H1 (cell line): ENCODE measurements around the gene PXK. TPM values are rescaled to one million over a fixed set of nuclear protein-coding genes. Genes with fewer than 3 reads are reported as not detected.

Experiments
- CTCF ChIA-PET: fragments of 300-600 bp; sonication (Branson Sonifier 250); formaldehyde crosslinking; loops from one replicate; lab custom pipeline; 2021; ENCODE audit not compliant: partially characterized antibody; lab: Charles Lee
- POLR2A ChIA-PET: fragments of 300-600 bp; sonication (Branson Sonifier 250); formaldehyde crosslinking; loops from one replicate; lab custom pipeline; 2021; ENCODE audit warnings: inconsistent platforms; ENCODE audit not compliant: partially characterized antibody; lab: Charles Lee
- DNase-seq, 2 experiments: peaks; one replicate each; pipeline versions ENCODE4 v3.0.0 to v3.0.0-alpha.2; 2010 to 2022; ENCODE audit warnings: low spot score in 2 of 2, low read depth in 1 of 2, mixed read lengths in 1 of 2
- FAIRE-seq: peaks from 2 replicates; lab custom pipeline; 2011; peaks lifted over from hg19 to GRCh38; lab: Jason Lieb, UNC
- H2AFZ ChIP-seq: 2 replicates; pipeline ENCODE4 v1.8.1; 2012; ENCODE audit warnings: low read length, inconsistent platforms
- H2AK5ac ChIP-seq: 2 replicates; pipeline ENCODE4 v1.6.1; 2013; ENCODE audit warnings: low read depth, low read length
- H2BK120ac ChIP-seq: replicated peaks from 2 replicates; pipeline ENCODE3; 2013; ENCODE audit warnings: low read depth, low read length, inconsistent platforms
- H2BK12ac ChIP-seq: 2 replicates; pipeline ENCODE4 v1.6.1; 2013; ENCODE audit warnings: low read depth, low read length
- H2BK15ac ChIP-seq: 2 replicates; pipeline ENCODE4 v1.6.1; 2013; ENCODE audit warnings: low read length
- H2BK20ac ChIP-seq: 2 replicates; pipeline ENCODE4 v1.6.1; 2013; ENCODE audit warnings: low read length
- H2BK5ac ChIP-seq: 2 replicates; pipeline ENCODE4 v1.6.1; 2013; ENCODE audit warnings: low read depth, low read length
- H3K14ac ChIP-seq: 2 replicates; pipeline ENCODE4 v1.6.1; 2013; ENCODE audit warnings: inconsistent platforms; ENCODE audit not compliant: insufficient read length
- H3K18ac ChIP-seq: 2 replicates; pipeline ENCODE4 v1.6.1; 2013; ENCODE audit warnings: low read length; ENCODE audit errors: extremely low read depth
- H3K23ac ChIP-seq: 2 replicates; pipeline ENCODE4 v1.6.1; 2013; ENCODE audit warnings: inconsistent platforms; ENCODE audit not compliant: insufficient read length
- H3K23me2 ChIP-seq: 2 replicates; pipeline ENCODE4 v1.6.1; 2013; ENCODE audit warnings: low read depth, low read length
- H3K27ac ChIP-seq: 2 replicates; pipeline ENCODE4 v1.6.1; 2011; ENCODE audit warnings: low read depth, low read length, inconsistent platforms
- H3K27me3 ChIP-seq, 4 experiments: replicated peaks in 1 of 4; 1 replicate in 1 of 4; 2 replicates in 3 of 4; pipeline versions ENCODE4 v1.6.1 to v1.8.1; 2011 to 2013; ENCODE audit warnings: low read length in 3 of 4, mild to moderate bottlenecking in 3 of 4, inconsistent platforms in 2 of 4, mixed read lengths in 2 of 4, moderate library complexity in 1 of 4; ENCODE audit not compliant: control insufficient read depth in 3 of 4, insufficient read depth in 3 of 4; ENCODE audit errors: extremely low read depth in 1 of 4
- H3K36me3 ChIP-seq, 4 experiments: 2 replicates each; pipeline versions ENCODE4 v1.6.1 to v1.8.1; 2011 to 2013; ENCODE audit warnings: mild to moderate bottlenecking in 4 of 4, low read length in 3 of 4, moderate library complexity in 2 of 4, control low read depth in 1 of 4, inconsistent platforms in 1 of 4; ENCODE audit not compliant: insufficient read depth in 4 of 4, control insufficient read depth in 2 of 4
- H3K4ac ChIP-seq: replicated peaks from 2 replicates; pipeline ENCODE3; 2013; ENCODE audit warnings: low read length, low read depth, mixed read lengths, inconsistent platforms; ENCODE audit not compliant: insufficient read length
- H3K4me1 ChIP-seq, 4 experiments: replicated peaks in 1 of 4; 1 replicate in 1 of 4; 2 replicates in 3 of 4; pipeline versions ENCODE4 v1.6.1 to v1.8.1; 2011 to 2013; ENCODE audit warnings: low read length in 3 of 4, inconsistent platforms in 2 of 4, mixed read lengths in 1 of 4; ENCODE audit not compliant: insufficient read depth in 4 of 4, control insufficient read depth in 3 of 4
- H3K4me2 ChIP-seq, 2 experiments: 2 replicates each; pipeline versions ENCODE4 v1.6.1 to v1.8.1; 2011 to 2013; ENCODE audit warnings: low read depth in 2 of 2, low read length in 2 of 2, control low read depth in 1 of 2, inconsistent platforms in 1 of 2, mild to moderate bottlenecking in 1 of 2; ENCODE audit not compliant: insufficient read depth in 1 of 2
- H3K4me3 ChIP-seq, 4 experiments: fragments of 200-600, 300-600 bp in 1 of 4; sonication (generic), shearing (Covaris generic), sonication (Bioruptor Twin) in 1 of 4; 2 replicates each; pipeline versions ENCODE4 v1.5.1 to v1.8.1; 2011 to 2016; ENCODE audit warnings: low read length in 4 of 4, low read depth in 3 of 4, control low read depth in 2 of 4, inconsistent platforms in 2 of 4, mild to moderate bottlenecking in 2 of 4, mixed read lengths in 1 of 4, moderate library complexity in 1 of 4; ENCODE audit not compliant: insufficient read depth in 2 of 4; ENCODE audit errors: extremely low read depth in 1 of 4
- H3K56ac ChIP-seq: replicated peaks from 2 replicates; pipeline ENCODE3; 2013; ENCODE audit warnings: low read depth, mild to moderate bottlenecking, mixed read lengths, low read length, inconsistent platforms; ENCODE audit not compliant: insufficient read length
- H3K79me1 ChIP-seq: 2 replicates; pipeline ENCODE4 v1.6.1; 2013; ENCODE audit warnings: low read depth, low read length, control low read depth
- H3K79me2 ChIP-seq, 2 experiments: 2 replicates each; pipeline versions ENCODE4 v1.6.1 to v1.8.1; 2012 to 2013; ENCODE audit warnings: low read length in 2 of 2, mild to moderate bottlenecking in 2 of 2, inconsistent platforms in 1 of 2; ENCODE audit not compliant: insufficient read depth in 2 of 2, control insufficient read depth in 1 of 2
- H3K9ac ChIP-seq, 4 experiments: replicated peaks in 1 of 4; 1 replicate in 1 of 4; 2 replicates in 3 of 4; pipeline versions ENCODE4 v1.6.1 to v1.8.1; 2011 to 2013; ENCODE audit warnings: low read depth in 3 of 4, low read length in 3 of 4, control low read depth in 2 of 4, mild to moderate bottlenecking in 2 of 4, moderate library complexity in 2 of 4, inconsistent platforms in 1 of 4; ENCODE audit errors: extremely low read depth in 1 of 4
- H3K9me3 ChIP-seq, 2 experiments: 2 replicates each; pipeline versions ENCODE4 v1.6.1 to v1.8.1; 2012 to 2013; ENCODE audit warnings: mild to moderate bottlenecking in 2 of 2, moderate library complexity in 2 of 2, control low read depth in 1 of 2, inconsistent platforms in 1 of 2, low read depth in 1 of 2, low read length in 1 of 2, mixed read lengths in 1 of 2; ENCODE audit not compliant: insufficient read depth in 2 of 2
- H4K20me1 ChIP-seq, 2 experiments: replicated peaks in 1 of 2; 2 replicates each; pipeline versions ENCODE3 to v1.8.1; 2011 to 2013; ENCODE audit warnings: inconsistent platforms in 2 of 2, low read length in 2 of 2, mild to moderate bottlenecking in 1 of 2; ENCODE audit not compliant: insufficient read depth in 2 of 2, control insufficient read depth in 1 of 2
- H4K5ac ChIP-seq: 2 replicates; pipeline ENCODE4 v1.6.1; 2013; ENCODE audit warnings: low read length, low read depth, mixed read lengths, inconsistent platforms; ENCODE audit not compliant: insufficient read length
- H4K8ac ChIP-seq: 2 replicates; pipeline ENCODE4 v1.8.0; 2013; ENCODE audit warnings: mild to moderate bottlenecking, moderate library complexity, low read length, inconsistent platforms; ENCODE audit not compliant: insufficient read depth; ENCODE audit errors: extremely low read depth
- H4K91ac ChIP-seq: replicated peaks from 2 replicates; pipeline ENCODE3; 2013; ENCODE audit warnings: low read length, mixed read lengths, inconsistent platforms; ENCODE audit not compliant: insufficient read length
- CTBP2 ChIP-seq: IDR thresholded peaks from 2 replicates; pipeline ENCODE4 v1.7.0; 2011; ENCODE audit warnings: borderline replicate concordance, mild to moderate bottlenecking, moderate library complexity, mixed read lengths, low read length; ENCODE audit not compliant: insufficient read depth, insufficient read length
- POLR2A ChIP-seq, 2 experiments: IDR thresholded peaks; 1 replicate in 1 of 2; 2 replicates in 1 of 2; pipeline ENCODE4 v1.6.1; 2011; ENCODE audit warnings: low read depth in 2 of 2, low read length in 2 of 2, mild to moderate bottlenecking in 2 of 2; ENCODE audit errors: control extremely low read depth in 1 of 2
- SP1 ChIP-seq: IDR thresholded peaks from 2 replicates; pipeline ENCODE4 v1.6.1; 2011; ENCODE audit warnings: low read depth, low read length
- WGBS, 2 experiments: shearing (Covaris generic) in 1 of 2; methylation state at CpG; one replicate each; pipeline versions ENCODE4 v1.1.6 to v1.1.7; 2013 to 2015; ENCODE audit warnings: low lambda C conversion rate in 2 of 2, mixed read lengths in 2 of 2, inconsistent platforms in 1 of 2, low coverage in 1 of 2, missing lambda C conversion rate in 1 of 2; ENCODE audit not compliant: insufficient replicate concordance in 2 of 2, insufficient coverage in 1 of 2, insufficient read length in 1 of 2; ENCODE audit errors: extremely low coverage in 1 of 2, missing lambda C conversion rate in 1 of 2; 5-methylcytosine and 5-hydroxymethylcytosine counted together
- polyA plus RNA-seq, 7 experiments: library from polyadenylated mRNA; depleted of rRNA in 3 of 7; stranded (reverse) in 5 of 7; unstranded in 2 of 7; fragments of >200 nt in 5 of 7; fragments of 200-250 nt in 2 of 7; gene quantifications; 1 replicate in 5 of 7; 2 replicates in 1 of 7; 4 replicates in 1 of 7; pipeline versions ENCODE4 v1.2.1 to v1.2.3, GENCODE V29; 2011 to 2013; ENCODE audit warnings: missing spikeins in 2 of 7, mixed read lengths in 2 of 7
- total RNA-seq: library from RNA; stranded (reverse); fragmentation: NEBNext Ultra II Directional; extraction: Animal tissue kit (Norgen Biotek cat#: 25700); gene quantifications from 2 replicates; pipeline ENCODE4 v1.2.1, GENCODE V29; 2021

Gene PXK
- total and polyA plus RNA-seq, 2 of the 8 experiments (the other 6 are each of a cell fraction or from before 2014, with no cell fraction given), result 3.5 to 7.1 TPM

DNA sequence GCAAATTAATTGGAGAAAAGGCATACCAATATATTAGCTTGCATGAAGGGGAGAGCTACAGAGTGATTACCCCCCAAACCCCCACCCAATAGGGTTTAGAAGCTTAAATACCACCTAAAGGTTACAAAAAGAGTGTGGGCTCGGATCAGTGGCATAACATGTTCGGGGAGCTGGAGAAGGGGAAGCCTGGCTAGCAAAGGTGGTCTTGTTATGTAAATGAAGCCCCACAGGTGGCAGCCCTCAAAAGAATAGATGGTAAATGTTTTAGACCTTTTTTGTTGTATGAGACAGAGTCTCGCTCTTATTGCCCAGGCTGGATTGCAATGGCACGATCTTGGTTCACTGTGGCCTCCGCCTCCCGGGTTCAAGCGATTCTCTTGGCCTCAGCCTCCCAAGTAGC lies 10.9 kb upstream of the PXK start:
- FAIRE-seq (no peak), DNase-seq (peak; percentile 46 to 65)
- 0 out of 2 replicates have a peak overlapping the region, but pooled peaks have one; percentile 71 for H2BK12ac ChIP-seq
- no peak overlapping the region for H4K5ac ChIP-seq
- H3K56ac ChIP-seq, result no peak overlapping the region
- TF ChIP-seq CTBP2 (no peak), POLR2A (IDR thresholded peaks at IDR 0.05; ENCODE audit: control extremely low read depth in 1 of 2, low read depth in 2 of 2, low read length in 2 of 2) (0 out of 3 replicates have a peak, but pooled peaks of 1 of the 2 experiments have one; percentile 23), SP1 (0 out of 2 replicates have a peak, but pooled peaks have one; percentile 12)
- peaks cover 0 to 9% (median 9%) of the 10 kb centered on the region in 4 experiments; a peak in 5 of 7 replicates for H3K4me1 ChIP-seq
- H3K14ac ChIP-seq, result no peak overlapping the region
- ChIA-PET POLR2A (interaction anchor here (1.4 to 9.0 kb wide), 5 partner anchors 9 to 99 kb away, joined by 4 to 64 read pairs (median 8); partner anchors contain the start of genes HTD2 and RPP14), CTCF (interaction anchor here (0.6 to 12.7 kb wide), 24 partner anchors 9 to 244 kb away, joined by 3 to 104 read pairs (median 4); partner anchors contain the start of genes HTD2 and RPP14)
- H2BK5ac ChIP-seq, result 0 out of 2 replicates have a peak overlapping the region, but pooled peaks have one; percentile 8
- no peaks in the 10 kb centered on the region for H3K27me3 ChIP-seq
- H4K91ac ChIP-seq, result no peak overlapping the region
- no peak overlapping the region for H2AFZ ChIP-seq
- no peak overlapping the region for H2AK5ac ChIP-seq
- no peak overlapping the region for H2BK20ac ChIP-seq
- H2BK120ac ChIP-seq, result no peak overlapping the region
- no peak overlapping the region for H3K9ac ChIP-seq
- no peaks in the 10 kb centered on the region for H3K9me3 ChIP-seq
- H3K23me2 ChIP-seq, result no peaks in the 10 kb centered on the region
- no peaks in the 10 kb centered on the region for H3K79me2 ChIP-seq
- H3K18ac ChIP-seq, result peak overlapping the region; percentile 16; the same call in 1 of the 2 replicates
- no peak overlapping the region for H4K8ac ChIP-seq
- H3K4ac ChIP-seq, result no peak overlapping the region
- H3K27ac ChIP-seq, result peak overlapping the region; percentile 17; the same call in 1 of the 2 replicates
- H3K4me2 ChIP-seq, result peak overlapping the region; percentile 39 to 59
- peak overlapping the region in 1 of 4 experiments; percentile 40; a peak in 1 of 8 replicates for H3K4me3 ChIP-seq
- H2BK15ac ChIP-seq, result no peak overlapping the region
- H4K20me1 ChIP-seq, result peaks cover 0 to 4% of the 10 kb centered on the region in 2 experiments
- no peak overlapping the region for H3K23ac ChIP-seq
- 25% methylated on average over 7 of the region's 7 CpGs; no CpG with 5 or more reads in 1 of the 2 experiments for WGBS, 2 experiments
- peaks cover 3 to 26% (median 17%) of the 10 kb centered on the region in 4 experiments for H3K36me3 ChIP-seq
- H3K79me1 ChIP-seq, result no peaks in the 10 kb centered on the region; the same call in 1 of the 2 replicates
